Activated T-cell treated with anti-CD3 and anti-CD28 coated beads, Interleukin-2, amount 50 U/mL, for 24 hours (primary cell): Measurements from ENCODE around the gene TMOD1.

ENCODE experiments used
- DNase-seq: peaks from one replicate; pipeline ENCODE4 v3.0.0-alpha.2; 2020
- H3K27ac Mint-ChIP-seq: 2 replicates; pipeline ENCODE4 v1.8.0; 2020; ENCODE audit warnings: mild to moderate bottlenecking, mixed read lengths
- H3K27me3 Mint-ChIP-seq: 2 replicates; pipeline ENCODE4 v1.8.0; 2020; ENCODE audit warnings: mixed read lengths
- H3K36me3 Mint-ChIP-seq: 2 replicates; pipeline ENCODE4 v1.8.0; 2020; ENCODE audit warnings: low read depth, mixed read lengths
- H3K4me1 Mint-ChIP-seq: 2 replicates; pipeline ENCODE4 v1.8.0; 2020; ENCODE audit warnings: low read depth, mixed read lengths
- H3K4me3 Mint-ChIP-seq: 2 replicates; pipeline ENCODE4 v1.8.0; 2020; ENCODE audit warnings: mild to moderate bottlenecking, moderate library complexity, mixed read lengths
- H3K9me3 Mint-ChIP-seq: 2 replicates; pipeline ENCODE4 v1.8.0; 2020; ENCODE audit warnings: mixed read lengths

The TMOD1 gene

DNA sequence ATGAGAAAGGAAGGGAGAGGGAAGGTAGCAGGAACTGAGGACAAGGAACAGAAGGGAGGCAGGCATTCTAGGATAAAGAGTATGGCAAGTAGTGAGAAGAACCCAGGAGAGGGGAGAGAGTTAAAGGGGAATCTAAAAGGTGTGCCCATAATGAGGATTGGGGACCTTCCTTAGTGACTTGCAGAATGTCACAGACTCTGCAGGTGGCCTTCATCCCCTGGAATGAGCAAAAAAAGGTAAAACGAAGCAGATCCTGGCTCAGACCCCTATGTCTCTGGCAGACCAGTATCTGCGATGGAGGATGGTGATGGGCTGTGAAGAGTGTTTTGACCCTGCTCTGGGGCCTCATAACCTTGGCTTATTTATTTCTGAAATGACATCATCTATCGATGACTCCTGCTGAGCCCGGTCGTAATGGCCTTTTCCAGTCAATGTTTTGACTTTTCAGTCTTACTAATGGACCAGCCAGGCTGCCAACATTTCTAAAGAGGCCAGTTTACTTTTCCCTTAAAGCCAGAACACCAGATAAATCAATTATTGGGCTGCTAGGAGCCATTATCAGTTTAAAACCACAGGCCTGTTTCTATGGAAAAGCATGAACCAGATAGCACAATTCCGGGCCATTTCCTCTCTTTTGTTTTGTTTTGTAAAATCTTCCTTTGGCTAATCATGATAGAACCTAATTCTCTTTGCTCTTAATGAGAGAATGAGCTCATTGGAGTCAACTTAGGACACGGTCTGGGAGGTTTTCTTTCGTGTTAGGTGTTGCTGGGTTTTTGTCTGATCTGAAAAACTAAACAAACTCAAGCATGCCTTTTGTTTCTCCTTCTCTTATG lies 3.1 kb downstream of the TMOD1 start:
- DNase-seq: no peak
- peaks cover 27% of the 10 kb centered on the region for H3K27me3 Mint-ChIP-seq
- H3K4me3 Mint-ChIP-seq: no peak overlapping the region
- H3K4me1 Mint-ChIP-seq: peaks cover 17% of the 10 kb centered on the region
- no peak overlapping the region for H3K27ac Mint-ChIP-seq
- no peaks in the 10 kb centered on the region for H3K9me3 Mint-ChIP-seq
- H3K36me3 Mint-ChIP-seq: no peaks in the 10 kb centered on the region

DNA sequence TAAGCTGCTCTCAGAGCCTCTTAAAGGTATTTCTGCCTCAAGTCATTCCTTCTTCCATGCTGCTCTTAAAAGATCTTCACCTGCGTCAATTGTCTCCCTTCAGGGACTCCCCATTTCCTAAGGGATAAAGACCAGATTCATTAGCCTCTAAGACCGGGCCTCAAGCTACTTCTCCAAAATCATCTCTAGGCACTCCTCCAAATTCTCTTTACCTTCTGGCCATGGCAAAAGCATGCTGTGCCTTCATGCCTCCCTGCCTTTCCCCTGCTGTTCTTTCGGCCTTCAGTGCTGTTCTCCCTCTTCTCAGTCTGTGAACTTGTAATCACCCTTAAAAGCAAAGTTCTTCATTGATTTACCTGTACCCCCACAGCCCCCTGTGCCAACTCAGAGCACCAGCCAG lies 4.4 kb downstream of the TMOD1 start:
- Mint-ChIP-seq H3K9me3 (no peaks in the 10 kb centered on the region), H3K27ac (no peak overlapping the region), H3K4me3 (no peak overlapping the region), H3K27me3 (peaks cover 15% of the 10 kb centered on the region), H3K4me1 (peaks cover 21% of the 10 kb centered on the region), H3K36me3 (no peaks in the 10 kb centered on the region)
- DNase-seq: no peak

DNA sequence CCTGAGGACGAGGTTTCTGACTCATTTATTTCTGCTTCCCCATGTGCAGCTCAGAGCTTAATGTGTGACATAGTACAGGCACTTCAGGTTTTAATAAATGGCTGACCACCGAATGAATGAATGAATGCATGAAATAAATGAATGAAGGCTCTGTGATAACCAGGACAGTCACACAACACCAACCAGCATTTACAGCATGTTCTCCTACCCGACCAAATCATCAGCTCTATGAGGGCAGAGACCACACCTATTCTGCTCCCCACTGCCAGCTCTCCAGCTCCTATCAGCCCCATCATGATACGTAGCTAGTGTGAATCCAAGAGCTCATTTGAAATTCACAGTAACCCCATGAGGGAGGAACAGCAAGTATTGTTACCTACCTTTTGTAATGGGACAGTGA lies 4.8 kb downstream of the TMOD1 start:
- Mint-ChIP-seq H3K27ac (no peak overlapping the region), H3K36me3 (no peaks in the 10 kb centered on the region), H3K4me1 (peaks cover 22% of the 10 kb centered on the region), H3K4me3 (no peak overlapping the region), H3K9me3 (no peaks in the 10 kb centered on the region), H3K27me3 (peaks cover 11% of the 10 kb centered on the region)
- DNase-seq: no peak

- H3K36me3 Mint-ChIP-seq: no peaks in the 10 kb centered on the region
- no peaks in the 10 kb centered on the region for H3K9me3 Mint-ChIP-seq
- peaks cover 23% of the 10 kb centered on the region for H3K4me1 Mint-ChIP-seq
- no peak for DNase-seq
- no peak overlapping the region for H3K27ac Mint-ChIP-seq
- H3K27me3 Mint-ChIP-seq: peaks cover 11% of the 10 kb centered on the region
- no peak overlapping the region for H3K4me3 Mint-ChIP-seq
Measured at GRCh38 chr9:97506787-97507186, 5.3 kb downstream of the TMOD1 start.

GRCh38 chr9:97507428-97507984 lies 6.0 kb downstream of the TMOD1 start:
- Mint-ChIP-seq H3K4me1 (peaks cover 19% of the 10 kb centered on the region), H3K27ac (no peak overlapping the region), H3K9me3 (no peaks in the 10 kb centered on the region), H3K27me3 (peaks cover 11% of the 10 kb centered on the region), H3K36me3 (no peaks in the 10 kb centered on the region), H3K4me3 (no peak overlapping the region)
- DNase-seq: no peak

DNA sequence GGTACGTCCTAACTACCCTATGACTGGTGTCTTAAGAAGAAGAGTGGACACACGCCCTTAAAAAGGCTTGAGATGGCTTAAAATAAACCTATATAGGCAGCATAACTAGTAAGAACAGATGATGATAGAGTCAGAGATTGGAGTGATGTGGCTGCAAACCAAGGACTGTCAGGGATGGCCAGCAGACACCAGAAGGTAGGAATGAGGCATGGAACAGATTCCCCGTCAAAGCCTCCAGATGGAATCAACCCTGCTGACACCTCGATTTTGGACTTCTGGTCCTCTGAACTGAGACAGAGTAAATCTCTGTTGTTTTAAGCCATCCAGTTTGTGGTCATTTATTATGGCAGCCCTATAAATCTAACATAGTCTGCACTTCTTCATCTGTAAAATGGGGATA lies 7.4 kb downstream of the TMOD1 start:
- Mint-ChIP-seq H3K4me1 (peaks cover 10% of the 10 kb centered on the region), H3K36me3 (no peaks in the 10 kb centered on the region), H3K9me3 (no peaks in the 10 kb centered on the region), H3K27ac (no peak overlapping the region), H3K27me3 (peaks cover 11% of the 10 kb centered on the region), H3K4me3 (no peak overlapping the region)
- no peak for DNase-seq

GRCh38 chr9:97510797-97511654 lies 9.6 kb downstream of the TMOD1 start:
- no peak overlapping the region for H3K4me3 Mint-ChIP-seq
- DNase-seq: no peak
- no peak overlapping the region for H3K27ac Mint-ChIP-seq
- H3K4me1 Mint-ChIP-seq: peaks cover 10% of the 10 kb centered on the region
- no peaks in the 10 kb centered on the region for H3K36me3 Mint-ChIP-seq
- no peaks in the 10 kb centered on the region for H3K9me3 Mint-ChIP-seq
- H3K27me3 Mint-ChIP-seq: peaks cover 12% of the 10 kb centered on the region

- H3K4me3 Mint-ChIP-seq: no peak overlapping the region
- peaks cover 20% of the 10 kb centered on the region for H3K27me3 Mint-ChIP-seq
- no peaks in the 10 kb centered on the region for H3K9me3 Mint-ChIP-seq
- no peaks in the 10 kb centered on the region for H3K36me3 Mint-ChIP-seq
- DNase-seq: no peak
- H3K27ac Mint-ChIP-seq: no peak overlapping the region
- peaks cover 10% of the 10 kb centered on the region for H3K4me1 Mint-ChIP-seq
Measured at GRCh38 chr9:97511655-97512427, 10.4 kb downstream of the TMOD1 start.

- no peaks in the 10 kb centered on the region for H3K9me3 Mint-ChIP-seq
- no peaks in the 10 kb centered on the region for H3K36me3 Mint-ChIP-seq
- peaks cover 31% of the 10 kb centered on the region for H3K27me3 Mint-ChIP-seq
- peaks cover 10% of the 10 kb centered on the region for H3K4me1 Mint-ChIP-seq
- no peak for DNase-seq
- H3K4me3 Mint-ChIP-seq: no peak overlapping the region
- H3K27ac Mint-ChIP-seq: no peak overlapping the region
Measured at GRCh38 chr9:97512966-97513560, 11.6 kb downstream of the TMOD1 start.

DNA sequence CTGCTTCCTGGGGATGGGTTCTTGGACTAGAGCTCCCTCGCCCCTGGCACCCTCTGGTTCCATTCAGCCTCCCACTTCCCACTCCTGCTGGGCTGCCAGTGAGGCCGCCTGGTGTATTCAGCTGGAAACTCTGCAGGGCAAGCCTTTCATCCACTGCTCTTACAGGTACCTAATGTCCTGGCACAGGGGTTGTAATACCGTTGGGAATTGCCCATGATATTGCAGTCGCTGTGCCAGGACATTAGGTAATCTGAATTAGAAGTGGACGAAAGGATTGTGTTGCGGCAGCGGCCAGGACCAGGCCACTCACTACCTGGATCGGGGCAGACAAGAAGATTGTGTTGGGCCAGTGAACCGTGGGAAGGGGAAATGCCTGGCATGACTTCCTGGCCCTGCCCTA lies 13.1 kb downstream of the TMOD1 start:
- H3K36me3 Mint-ChIP-seq: no peaks in the 10 kb centered on the region
- H3K4me3 Mint-ChIP-seq: no peak overlapping the region
- H3K27me3 Mint-ChIP-seq: peaks cover 36% of the 10 kb centered on the region
- no peak for DNase-seq
- H3K4me1 Mint-ChIP-seq: peaks cover 15% of the 10 kb centered on the region
- H3K27ac Mint-ChIP-seq: no peak overlapping the region
- no peaks in the 10 kb centered on the region for H3K9me3 Mint-ChIP-seq

- Mint-ChIP-seq H3K4me1 (peaks cover 13% of the 10 kb centered on the region), H3K36me3 (no peaks in the 10 kb centered on the region), H3K27ac (no peak overlapping the region), H3K9me3 (no peaks in the 10 kb centered on the region), H3K4me3 (no peak overlapping the region), H3K27me3 (peaks cover 43% of the 10 kb centered on the region)
- no peak for DNase-seq
Measured at GRCh38 chr9:97515662-97516061, 14.2 kb downstream of the TMOD1 start.

GRCh38 chr9:97516111-97516510 lies 14.6 kb downstream of the TMOD1 start:
- no peak overlapping the region for H3K27ac Mint-ChIP-seq
- DNase-seq: no peak
- peaks cover 47% of the 10 kb centered on the region for H3K27me3 Mint-ChIP-seq
- H3K4me1 Mint-ChIP-seq: peaks cover 9% of the 10 kb centered on the region
- no peaks in the 10 kb centered on the region for H3K9me3 Mint-ChIP-seq
- H3K36me3 Mint-ChIP-seq: no peaks in the 10 kb centered on the region
- H3K4me3 Mint-ChIP-seq: no peak overlapping the region

GRCh38 chr9:97517331-97518089 lies 16.0 kb downstream of the TMOD1 start:
- H3K27ac Mint-ChIP-seq: no peak overlapping the region
- DNase-seq: no peak
- H3K9me3 Mint-ChIP-seq: no peaks in the 10 kb centered on the region
- H3K27me3 Mint-ChIP-seq: peaks cover 50% of the 10 kb centered on the region
- no peaks in the 10 kb centered on the region for H3K36me3 Mint-ChIP-seq
- H3K4me3 Mint-ChIP-seq: no peak overlapping the region
- peaks cover 5% of the 10 kb centered on the region for H3K4me1 Mint-ChIP-seq
